CD8-positive, alpha-beta memory T cell (primary cell): Measurements from ENCODE around the gene SLC25A39. TPM values are rescaled to one million over a fixed set of nuclear protein-coding genes. Genes with fewer than 3 reads are reported as not detected.
A peak's percentile ranks its signal among the peaks of the same experiment; 100 is the strongest.
"Not testable (repeated sequence)": the region's sequence is repeated elsewhere in the genome, so short reads cannot be mapped to it uniquely, and the experiment has no call there.

Experiments
- CTCF ChIA-PET: fragments of 350-600 bp; sonication (Branson Sonifier 250); formaldehyde crosslinking; loops from one replicate; lab custom pipeline; 2021; ENCODE audit warnings: antibody characterized with exemption; lab: Charles Lee
- POLR2A ChIA-PET: fragments of 350-600 bp; sonication (Branson Sonifier 250); formaldehyde crosslinking; loops from one replicate; lab custom pipeline; 2021; ENCODE audit warnings: antibody characterized with exemption; lab: Charles Lee
- DNase-seq, 5 donors: peaks; one replicate each; pipeline versions ENCODE4 v3.0.0 to v3.0.0-alpha.2; 2020 to 2022; ENCODE audit warnings: mixed read lengths in 1 of 5
- H3K27ac ChIP-seq: one replicate; pipeline ENCODE4 v1.7.0; 2013; ENCODE audit warnings: low read depth, mild to moderate bottlenecking, low read length, moderate library complexity
- H3K27me3 ChIP-seq: 2 replicates; pipeline ENCODE4 v1.7.0; 2013; ENCODE audit warnings: low read length, mild to moderate bottlenecking; ENCODE audit not compliant: insufficient read depth, poor library complexity, severe bottlenecking
- H3K36me3 ChIP-seq: 2 replicates; pipeline ENCODE4 v1.7.0; 2013; ENCODE audit warnings: mild to moderate bottlenecking, low read length, moderate library complexity; ENCODE audit not compliant: insufficient read depth
- H3K4me1 ChIP-seq: 2 replicates; pipeline ENCODE4 v1.7.0; 2013; ENCODE audit warnings: mild to moderate bottlenecking, low read length, moderate library complexity; ENCODE audit not compliant: insufficient read depth
- H3K4me3 ChIP-seq: 2 replicates; pipeline ENCODE4 v1.7.0; 2013; ENCODE audit warnings: mild to moderate bottlenecking, low read length
- H3K9me3 ChIP-seq: 2 replicates; pipeline ENCODE4 v1.7.0; 2013; ENCODE audit warnings: mild to moderate bottlenecking, low read length
- H3K27ac Mint-ChIP-seq, 8 donors: one replicate each; pipeline ENCODE4 v1.8.0; 2020 to 2021; ENCODE audit warnings: mixed read lengths in 8 of 8, mild to moderate bottlenecking in 6 of 8, inconsistent platforms in 3 of 8, moderate library complexity in 3 of 8
- H3K27me3 Mint-ChIP-seq, 2 donors: one replicate each; pipeline ENCODE4 v1.8.0; 2020 to 2021; ENCODE audit warnings: mixed read lengths in 2 of 2, mild to moderate bottlenecking in 1 of 2, moderate library complexity in 1 of 2
- H3K36me3 Mint-ChIP-seq, 3 donors: one replicate each; pipeline ENCODE4 v1.8.0; 2020 to 2021; ENCODE audit warnings: mixed read lengths in 3 of 3, inconsistent platforms in 1 of 3, mild to moderate bottlenecking in 1 of 3
- H3K4me1 Mint-ChIP-seq, 3 donors: one replicate each; pipeline ENCODE4 v1.8.0; 2020 to 2021; ENCODE audit warnings: mixed read lengths in 3 of 3, inconsistent platforms in 1 of 3, mild to moderate bottlenecking in 1 of 3
- H3K4me3 Mint-ChIP-seq, 7 donors: one replicate each; pipeline ENCODE4 v1.8.0; 2020 to 2021; ENCODE audit warnings: mixed read lengths in 7 of 7, mild to moderate bottlenecking in 6 of 7, moderate library complexity in 4 of 7, inconsistent platforms in 2 of 7
- H3K9me3 Mint-ChIP-seq, 5 donors: one replicate each; pipeline ENCODE4 v1.8.0; 2020 to 2022; ENCODE audit warnings: mixed read lengths in 5 of 5, mild to moderate bottlenecking in 3 of 5, moderate library complexity in 2 of 5, inconsistent platforms in 1 of 5
- polyA plus RNA-seq: library from polyadenylated mRNA; unstranded; fragments of 300-500 nt; fragmentation: Illumina TruSeq; gene quantifications from one replicate; pipeline ENCODE4 v1.2.3, GENCODE V29; 2021
- total RNA-seq, 2 experiments: library from RNA; stranded (reverse); gene quantifications; one replicate each; pipeline ENCODE4 v1.2.3, GENCODE V29; 2021

Gene SLC25A39
- total and polyA plus RNA-seq, 3 experiments from 2014 or later: 133 to 174 (median 159) TPM

GRCh38 chr17:44348234-44348987, 23.8 kb upstream of the SLC25A39 start:
- peak overlapping the region in 3 of 8 donors; percentile 38 to 73 (median 70) for H3K27ac Mint-ChIP-seq
- Histone ChIP-seq H3K27me3 (no peaks in the 10 kb centered on the region), H3K9me3 (no peaks in the 10 kb centered on the region), H3K4me1 (peaks cover 14% of the 10 kb centered on the region), H3K27ac (no peak overlapping the region), H3K36me3 (no peaks in the 10 kb centered on the region), H3K4me3 (no peak overlapping the region)
- H3K27me3 Mint-ChIP-seq: peaks cover 5% of the 10 kb centered on the region in 2 donors
- CTCF ChIA-PET: interaction anchor here (2.0 kb wide), 1 partner anchor 138 kb away, joined by 8 read pairs; no protein-coding TSS in a partner anchor
- peaks cover 23 to 38% (median 25%) of the 10 kb centered on the region in 3 donors for H3K4me1 Mint-ChIP-seq
- peak overlapping the region in 1 of 7 donors; percentile 55 for H3K4me3 Mint-ChIP-seq
- H3K9me3 Mint-ChIP-seq: no peaks in the 10 kb centered on the region
- no peak for DNase-seq
- H3K36me3 Mint-ChIP-seq: peaks cover 0 to 10% (median 0%) of the 10 kb centered on the region in 3 donors
- POLR2A ChIA-PET: no interaction called here

- H3K4me3 ChIP-seq, DNase-seq, H3K9me3 Mint-ChIP-seq, H3K9me3 ChIP-seq, H3K27me3 ChIP-seq, H3K36me3 ChIP-seq, H3K36me3 Mint-ChIP-seq, H3K27ac ChIP-seq, POLR2A ChIA-PET, H3K27ac Mint-ChIP-seq, H3K27me3 Mint-ChIP-seq: not testable (repeated sequence)
- CTCF ChIA-PET: interaction anchor here (0.9 to 2.0 kb wide), 2 partner anchors 16 to 137 kb away, joined by 3 to 8 read pairs; partner anchors contain the start of gene FAM171A2
- peak overlapping the region in 1 of 7 donors; percentile 57 for H3K4me3 Mint-ChIP-seq
- peaks cover 20 to 33% (median 23%) of the 10 kb centered on the region in 3 donors for H3K4me1 Mint-ChIP-seq
- H3K4me1 ChIP-seq: peaks cover 10% of the 10 kb centered on the region
Measured at GRCh38 chr17:44347206-44348055, 22.8 kb upstream of the SLC25A39 start.

GRCh38 chr17:44346064-44346844, 21.6 kb upstream of the SLC25A39 start:
- Histone ChIP-seq H3K27me3 (no peaks in the 10 kb centered on the region), H3K4me3 (peak overlapping the region; percentile 89), H3K9me3 (no peaks in the 10 kb centered on the region), H3K36me3 (no peaks in the 10 kb centered on the region), H3K27ac (no peak overlapping the region), H3K4me1 (peaks cover 10% of the 10 kb centered on the region)
- H3K4me3 Mint-ChIP-seq: peak overlapping the region; percentile 91 to 96 (median 93)
- H3K27me3 Mint-ChIP-seq: peaks cover 7% of the 10 kb centered on the region in 2 donors
- ChIA-PET CTCF (interaction anchor here (0.8 to 2.8 kb wide), 32 partner anchors 8 to 402 kb away, joined by 3 to 28 read pairs (median 5); partner anchors contain the start of genes FAM171A2, HDAC5, HROB and SLC25A39), POLR2A (interaction anchor here (1.0 to 1.5 kb wide), 5 partner anchors 7 to 136 kb away, joined by 3 to 9 read pairs (median 3); no protein-coding TSS in a partner anchor)
- H3K36me3 Mint-ChIP-seq: peaks cover 0 to 4% (median 0%) of the 10 kb centered on the region in 3 donors
- H3K4me1 Mint-ChIP-seq: peaks cover 20 to 33% (median 23%) of the 10 kb centered on the region in 3 donors
- H3K27ac Mint-ChIP-seq: peak overlapping the region in 5 of 8 donors; percentile 74 to 90 (median 82)
- H3K9me3 Mint-ChIP-seq: no peaks in the 10 kb centered on the region
- DNase-seq: no peak

- Mint-ChIP-seq H3K4me3 (peak overlapping the region; percentile 91 to 96 (median 93)), H3K36me3 (peaks cover 0 to 4% (median 0%) of the 10 kb centered on the region in 3 donors), H3K27me3 (peaks cover 7 to 10% of the 10 kb centered on the region in 2 donors), H3K9me3 (no peaks in the 10 kb centered on the region), H3K27ac (peak overlapping the region; percentile 13 to 90 (median 67)), H3K4me1 (peaks cover 20 to 29% (median 21%) of the 10 kb centered on the region in 3 donors)
- ChIA-PET POLR2A (interaction anchor here (0.8 to 1.5 kb wide), 6 partner anchors 8 to 135 kb away, joined by 3 to 9 read pairs (median 3); no protein-coding TSS in a partner anchor), CTCF (interaction anchor here (0.8 to 2.8 kb wide), 33 partner anchors 8 to 402 kb away, joined by 3 to 28 read pairs (median 5); partner anchors contain the start of genes FAM171A2, HDAC5, HROB and SLC25A39)
- no peaks in the 10 kb centered on the region for H3K36me3 ChIP-seq
- H3K4me3 ChIP-seq: peak overlapping the region; percentile 89
- DNase-seq: peak; percentile 32 to 69 (median 39)
- peaks cover 10% of the 10 kb centered on the region for H3K4me1 ChIP-seq
- H3K27ac ChIP-seq: peak overlapping the region; percentile 47
- H3K9me3 ChIP-seq: no peaks in the 10 kb centered on the region
- H3K27me3 ChIP-seq: no peaks in the 10 kb centered on the region
Measured at GRCh38 chr17:44345454-44346026, 20.9 kb upstream of the SLC25A39 start.

- Mint-ChIP-seq H3K4me3 (peak within 1 kb of the TSS; percentile 91 to 96 (median 93)), H3K36me3 (peaks cover 0 to 4% (median 0%) of the 10 kb centered on the region in 3 donors)
- H3K4me1 ChIP-seq: peaks cover 10% of the 10 kb centered on the region
Measured at GRCh38 chr17:44344939-44345453, 20.4 kb upstream of the SLC25A39 start, which contains the start of gene GRN. Gene GRN (plus strand): TSS chr17:44345302. CDS start chr17:44349165, 3,863 bp downstream.

GRCh38 chr17:44343510-44344209, 19.0 kb upstream of the SLC25A39 start:
- H3K4me1 ChIP-seq: peaks cover 10% of the 10 kb centered on the region
- POLR2A ChIA-PET: no interaction called here
- peaks cover 12 to 16% of the 10 kb centered on the region in 2 donors for H3K27me3 Mint-ChIP-seq
- no peak overlapping the region for H3K4me3 ChIP-seq
- no peak for DNase-seq
- no peak overlapping the region for H3K27ac ChIP-seq
- peak overlapping the region in 1 of 8 donors; percentile 83 for H3K27ac Mint-ChIP-seq
- no peaks in the 10 kb centered on the region for H3K27me3 ChIP-seq
- H3K9me3 ChIP-seq: no peaks in the 10 kb centered on the region
- CTCF ChIA-PET: interaction anchor here (1.3 to 2.8 kb wide), 2 partner anchors 13 to 133 kb away, joined by 5 to 28 read pairs; no protein-coding TSS in a partner anchor
- peaks cover 0 to 4% (median 0%) of the 10 kb centered on the region in 3 donors for H3K36me3 Mint-ChIP-seq
- no peaks in the 10 kb centered on the region for H3K36me3 ChIP-seq
- peak overlapping the region in 2 of 7 donors; percentile 57 to 63 for H3K4me3 Mint-ChIP-seq
- peaks cover 18 to 26% (median 20%) of the 10 kb centered on the region in 3 donors for H3K4me1 Mint-ChIP-seq
- no peaks in the 10 kb centered on the region for H3K9me3 Mint-ChIP-seq

More at GRCh38 chr17:44344939-44345453, 20.4 kb upstream of the SLC25A39 start, which contains the start of gene GRN:
- H3K4me3 ChIP-seq: peak within 1 kb of the TSS; percentile 89
- POLR2A ChIA-PET: interaction anchor here (0.8 to 1.5 kb wide), 6 partner anchors 8 to 134 kb away, joined by 3 to 9 read pairs (median 3); no protein-coding TSS in a partner anchor
- H3K27me3 Mint-ChIP-seq: peaks cover 8 to 15% of the 10 kb centered on the region in 2 donors
- H3K27me3 ChIP-seq: no peaks in the 10 kb centered on the region
- no peaks in the 10 kb centered on the region for H3K36me3 ChIP-seq
- CTCF ChIA-PET: interaction anchor here (0.9 to 2.8 kb wide), 32 partner anchors 8 to 401 kb away, joined by 3 to 28 read pairs (median 5); partner anchors contain the start of genes FAM171A2, HDAC5, HROB and SLC25A39
- DNase-seq: peak; percentile 72 to 87 (median 80)
- H3K27ac ChIP-seq: peak within 1 kb of the TSS; percentile 47
- H3K27ac Mint-ChIP-seq: peak within 1 kb of the TSS; percentile 13 to 90 (median 72)
- H3K9me3 Mint-ChIP-seq: no peaks in the 10 kb centered on the region
- H3K9me3 ChIP-seq: no peaks in the 10 kb centered on the region
- H3K4me1 Mint-ChIP-seq: peaks cover 20 to 28% (median 21%) of the 10 kb centered on the region in 3 donors
